H1 (cell line): ENCODE data around the gene CACNA1D. TPM values are rescaled to one million over a fixed set of nuclear protein-coding genes. Genes with fewer than 3 reads are reported as not detected.

Experiments used
- ASH2L ChIP-seq: fragments of 200-600, 300-600 bp; sonication (generic); IDR thresholded peaks from one replicate; pipeline ENCODE4 v1.7.1; 2017; ENCODE audit warnings: low read length
- BACH1 ChIP-seq: IDR thresholded peaks from 2 replicates; pipeline ENCODE4 v1.6.1; 2012; ENCODE audit warnings: low read length, improper control_type of control experiment
- CHD1 ChIP-seq: IDR thresholded peaks from 2 replicates; pipeline ENCODE4 v1.6.1; 2012; ENCODE audit warnings: low read depth, low read length, improper control_type of control experiment
- HDAC2 ChIP-seq, 2 experiments: fragments of 300-600 bp in 1 of 2; sonication (generic) in 1 of 2; IDR thresholded peaks; 2 replicates each; pipeline ENCODE4 v1.6.1; 2011 to 2012; ENCODE audit warnings: low read depth in 2 of 2, low read length in 2 of 2, mild to moderate bottlenecking in 2 of 2, moderate library complexity in 2 of 2, borderline replicate concordance in 1 of 2, inconsistent platforms in 1 of 2
- POLR2AphosphoS5 ChIP-seq: IDR thresholded peaks from 2 replicates; pipeline ENCODE4 v1.6.1; 2011; ENCODE audit warnings: low read depth, low read length
- SP1 ChIP-seq: IDR thresholded peaks from 2 replicates; pipeline ENCODE4 v1.6.1; 2011; ENCODE audit warnings: low read depth, low read length
- SRF ChIP-seq: IDR thresholded peaks from 2 replicates; pipeline ENCODE4 v1.6.1; 2011; ENCODE audit warnings: mild to moderate bottlenecking, low read depth, low read length, moderate library complexity
- TAF1 ChIP-seq: IDR thresholded peaks from 2 replicates; pipeline ENCODE4 v1.6.1; 2011; ENCODE audit warnings: mild to moderate bottlenecking, low read depth, low read length
- ZNF274 ChIP-seq: IDR thresholded peaks from 2 replicates; pipeline ENCODE4 v1.7.0; 2012; ENCODE audit warnings: low read length, borderline replicate concordance; ENCODE audit errors: extremely low read depth
- polyA plus RNA-seq, 7 experiments: library from polyadenylated mRNA; depleted of rRNA in 3 of 7; stranded (reverse) in 5 of 7; unstranded in 2 of 7; fragments of >200 nt in 5 of 7; fragments of 200-250 nt in 2 of 7; gene quantifications; 1 replicate in 5 of 7; 2 replicates in 1 of 7; 4 replicates in 1 of 7; pipeline versions ENCODE4 v1.2.1 to v1.2.3, GENCODE V29; 2011 to 2013; ENCODE audit warnings: missing spikeins in 2 of 7, mixed read lengths in 2 of 7
- total RNA-seq: library from RNA; stranded (reverse); fragmentation: NEBNext Ultra II Directional; extraction: Animal tissue kit (Norgen Biotek cat#: 25700); gene quantifications from 2 replicates; pipeline ENCODE4 v1.2.1, GENCODE V29; 2021
- TF ChIP-seq, protein P1 (sequence below): fragments of 300-600 bp; sonication (generic); IDR thresholded peaks from 2 replicates; pipeline ENCODE4 v1.7.1; 2012; ENCODE audit warnings: low read length, moderate library complexity, mild to moderate bottlenecking, inconsistent platforms; ENCODE audit not compliant: insufficient replicate concordance

Gene CACNA1D
- total and polyA plus RNA-seq, 2 of the 8 experiments (the other 6 are each of a cell fraction or from before 2014, with no cell fraction given) = 2.0 to 2.9 TPM

DNA sequence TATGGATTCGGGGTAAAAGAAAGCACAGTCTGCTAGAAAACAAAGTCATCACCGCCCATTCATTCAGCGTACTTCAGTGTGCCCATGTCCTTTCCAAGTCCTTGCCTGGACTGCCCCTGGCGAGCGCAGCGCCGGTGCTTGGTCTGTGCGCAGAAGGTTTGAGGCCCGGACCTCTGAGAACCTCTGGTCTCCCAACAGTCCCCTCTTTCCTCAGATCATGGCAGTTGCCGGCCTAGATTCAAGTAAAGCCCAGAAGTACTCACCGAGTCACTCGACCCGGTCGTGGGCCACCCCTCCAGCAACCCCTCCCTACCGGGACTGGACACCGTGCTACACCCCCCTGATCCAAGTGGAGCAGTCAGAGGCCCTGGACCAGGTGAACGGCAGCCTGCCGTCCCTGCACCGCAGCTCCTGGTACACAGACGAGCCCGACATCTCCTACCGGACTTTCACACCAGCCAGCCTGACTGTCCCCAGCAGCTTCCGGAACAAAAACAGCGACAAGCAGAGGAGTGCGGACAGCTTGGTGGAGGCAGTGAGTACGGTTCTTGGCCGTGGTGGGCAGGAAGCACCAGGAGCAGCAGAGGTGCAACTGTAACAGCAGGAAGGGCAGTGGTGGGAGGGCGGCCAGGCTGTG lies 315.5 kb downstream of the CACNA1D start (continued):
- TF ChIP-seq, protein P1, sequence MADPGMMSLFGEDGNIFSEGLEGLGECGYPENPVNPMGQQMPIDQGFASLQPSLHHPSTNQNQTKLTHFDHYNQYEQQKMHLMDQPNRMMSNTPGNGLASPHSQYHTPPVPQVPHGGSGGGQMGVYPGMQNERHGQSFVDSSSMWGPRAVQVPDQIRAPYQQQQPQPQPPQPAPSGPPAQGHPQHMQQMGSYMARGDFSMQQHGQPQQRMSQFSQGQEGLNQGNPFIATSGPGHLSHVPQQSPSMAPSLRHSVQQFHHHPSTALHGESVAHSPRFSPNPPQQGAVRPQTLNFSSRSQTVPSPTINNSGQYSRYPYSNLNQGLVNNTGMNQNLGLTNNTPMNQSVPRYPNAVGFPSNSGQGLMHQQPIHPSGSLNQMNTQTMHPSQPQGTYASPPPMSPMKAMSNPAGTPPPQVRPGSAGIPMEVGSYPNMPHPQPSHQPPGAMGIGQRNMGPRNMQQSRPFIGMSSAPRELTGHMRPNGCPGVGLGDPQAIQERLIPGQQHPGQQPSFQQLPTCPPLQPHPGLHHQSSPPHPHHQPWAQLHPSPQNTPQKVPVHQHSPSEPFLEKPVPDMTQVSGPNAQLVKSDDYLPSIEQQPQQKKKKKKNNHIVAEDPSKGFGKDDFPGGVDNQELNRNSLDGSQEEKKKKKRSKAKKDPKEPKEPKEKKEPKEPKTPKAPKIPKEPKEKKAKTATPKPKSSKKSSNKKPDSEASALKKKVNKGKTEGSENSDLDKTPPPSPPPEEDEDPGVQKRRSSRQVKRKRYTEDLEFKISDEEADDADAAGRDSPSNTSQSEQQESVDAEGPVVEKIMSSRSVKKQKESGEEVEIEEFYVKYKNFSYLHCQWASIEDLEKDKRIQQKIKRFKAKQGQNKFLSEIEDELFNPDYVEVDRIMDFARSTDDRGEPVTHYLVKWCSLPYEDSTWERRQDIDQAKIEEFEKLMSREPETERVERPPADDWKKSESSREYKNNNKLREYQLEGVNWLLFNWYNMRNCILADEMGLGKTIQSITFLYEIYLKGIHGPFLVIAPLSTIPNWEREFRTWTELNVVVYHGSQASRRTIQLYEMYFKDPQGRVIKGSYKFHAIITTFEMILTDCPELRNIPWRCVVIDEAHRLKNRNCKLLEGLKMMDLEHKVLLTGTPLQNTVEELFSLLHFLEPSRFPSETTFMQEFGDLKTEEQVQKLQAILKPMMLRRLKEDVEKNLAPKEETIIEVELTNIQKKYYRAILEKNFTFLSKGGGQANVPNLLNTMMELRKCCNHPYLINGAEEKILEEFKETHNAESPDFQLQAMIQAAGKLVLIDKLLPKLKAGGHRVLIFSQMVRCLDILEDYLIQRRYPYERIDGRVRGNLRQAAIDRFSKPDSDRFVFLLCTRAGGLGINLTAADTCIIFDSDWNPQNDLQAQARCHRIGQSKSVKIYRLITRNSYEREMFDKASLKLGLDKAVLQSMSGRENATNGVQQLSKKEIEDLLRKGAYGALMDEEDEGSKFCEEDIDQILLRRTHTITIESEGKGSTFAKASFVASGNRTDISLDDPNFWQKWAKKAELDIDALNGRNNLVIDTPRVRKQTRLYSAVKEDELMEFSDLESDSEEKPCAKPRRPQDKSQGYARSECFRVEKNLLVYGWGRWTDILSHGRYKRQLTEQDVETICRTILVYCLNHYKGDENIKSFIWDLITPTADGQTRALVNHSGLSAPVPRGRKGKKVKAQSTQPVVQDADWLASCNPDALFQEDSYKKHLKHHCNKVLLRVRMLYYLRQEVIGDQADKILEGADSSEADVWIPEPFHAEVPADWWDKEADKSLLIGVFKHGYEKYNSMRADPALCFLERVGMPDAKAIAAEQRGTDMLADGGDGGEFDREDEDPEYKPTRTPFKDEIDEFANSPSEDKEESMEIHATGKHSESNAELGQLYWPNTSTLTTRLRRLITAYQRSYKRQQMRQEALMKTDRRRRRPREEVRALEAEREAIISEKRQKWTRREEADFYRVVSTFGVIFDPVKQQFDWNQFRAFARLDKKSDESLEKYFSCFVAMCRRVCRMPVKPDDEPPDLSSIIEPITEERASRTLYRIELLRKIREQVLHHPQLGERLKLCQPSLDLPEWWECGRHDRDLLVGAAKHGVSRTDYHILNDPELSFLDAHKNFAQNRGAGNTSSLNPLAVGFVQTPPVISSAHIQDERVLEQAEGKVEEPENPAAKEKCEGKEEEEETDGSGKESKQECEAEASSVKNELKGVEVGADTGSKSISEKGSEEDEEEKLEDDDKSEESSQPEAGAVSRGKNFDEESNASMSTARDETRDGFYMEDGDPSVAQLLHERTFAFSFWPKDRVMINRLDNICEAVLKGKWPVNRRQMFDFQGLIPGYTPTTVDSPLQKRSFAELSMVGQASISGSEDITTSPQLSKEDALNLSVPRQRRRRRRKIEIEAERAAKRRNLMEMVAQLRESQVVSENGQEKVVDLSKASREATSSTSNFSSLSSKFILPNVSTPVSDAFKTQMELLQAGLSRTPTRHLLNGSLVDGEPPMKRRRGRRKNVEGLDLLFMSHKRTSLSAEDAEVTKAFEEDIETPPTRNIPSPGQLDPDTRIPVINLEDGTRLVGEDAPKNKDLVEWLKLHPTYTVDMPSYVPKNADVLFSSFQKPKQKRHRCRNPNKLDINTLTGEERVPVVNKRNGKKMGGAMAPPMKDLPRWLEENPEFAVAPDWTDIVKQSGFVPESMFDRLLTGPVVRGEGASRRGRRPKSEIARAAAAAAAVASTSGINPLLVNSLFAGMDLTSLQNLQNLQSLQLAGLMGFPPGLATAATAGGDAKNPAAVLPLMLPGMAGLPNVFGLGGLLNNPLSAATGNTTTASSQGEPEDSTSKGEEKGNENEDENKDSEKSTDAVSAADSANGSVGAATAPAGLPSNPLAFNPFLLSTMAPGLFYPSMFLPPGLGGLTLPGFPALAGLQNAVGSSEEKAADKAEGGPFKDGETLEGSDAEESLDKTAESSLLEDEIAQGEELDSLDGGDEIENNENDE = no peak
- TF ChIP-seq SRF (no peak), CHD1 (no peak), TAF1 (no peak), HDAC2 (IDR thresholded peaks at IDR 0.05; ENCODE audit: borderline replicate concordance in 1 of 2, low read depth in 2 of 2, low read length in 2 of 2) (no peak), ZNF274 (no peak), POLR2AphosphoS5 (no peak), SP1 (no peak), BACH1 (no peak), ASH2L (no peak)
